Gastrocnemius medialis (tissue), 4 donors: ENCODE results near the gene ZNF417. TPM values are rescaled to one million over a fixed set of nuclear protein-coding genes. Genes with fewer than 3 reads are reported as not detected.

ENCODE experiments used
- ATAC-seq, 2 donors: fragments of 150-250 bp; one replicate each; pipeline ENCODE4 v1.9.1; 2016
- DNase-seq, 2 donors: peaks; one replicate each; pipeline ENCODE4 v3.0.0-alpha.2; 2019
- H3K27ac ChIP-seq, 4 donors: fragments of 200-600 bp; sonication (generic); 1 replicate in 1 of 4; 2 replicates in 3 of 4; pipeline ENCODE4 v1.5.1; 2016 to 2018; ENCODE audit warnings: mild to moderate bottlenecking in 2 of 4, moderate library complexity in 1 of 4
- H3K27me3 ChIP-seq, 3 donors: fragments of 200-600 bp; sonication (generic) in 2 of 3; 1 replicate in 1 of 3; 2 replicates in 2 of 3; pipeline versions ENCODE4 v1.5.1 to v1.6.0; 2016 to 2019; ENCODE audit warnings: mild to moderate bottlenecking in 1 of 3, moderate library complexity in 1 of 3
- H3K36me3 ChIP-seq, 2 donors: fragments of 200-600 bp; sonication (generic) in 1 of 2; one replicate each; pipeline ENCODE4 v1.5.1; 2017 to 2018
- H3K4me1 ChIP-seq, 2 donors: fragments of 200-600 bp; sonication (generic) in 1 of 2; one replicate each; pipeline ENCODE4 v1.5.1; 2016 to 2017; ENCODE audit warnings: mild to moderate bottlenecking in 2 of 2
- H3K4me3 ChIP-seq, 4 donors: fragments of 200-600 bp; sonication (generic) in 3 of 4; 1 replicate in 1 of 4; 2 replicates in 3 of 4; pipeline ENCODE4 v1.5.1; 2016 to 2019; ENCODE audit warnings: mild to moderate bottlenecking in 2 of 4
- H3K9me3 ChIP-seq, 3 donors: fragments of 200-600 bp; sonication (generic) in 2 of 3; 1 replicate in 1 of 3; 2 replicates in 2 of 3; pipeline ENCODE4 v1.5.1; 2016 to 2019
- CTCF ChIP-seq, 5 experiments: fragments of 450-650 bp in 3 of 5; fragments of 200-600 bp in 2 of 5; sonication (generic) in 2 of 5; IDR thresholded peaks in 4 of 5; conservative IDR thresholded peaks in 1 of 5; 1 replicate in 4 of 5; 2 replicates in 1 of 5; pipeline ENCODE4 v1.5.1; 2016 to 2019; ENCODE audit warnings: antibody characterized with exemption in 5 of 5, mild to moderate bottlenecking in 3 of 5, moderate library complexity in 3 of 5
- POLR2A ChIP-seq, 2 donors: fragments of 450-650 bp; IDR thresholded peaks; one replicate each; pipeline ENCODE4 v1.6.1; 2017; ENCODE audit warnings: antibody characterized with exemption in 2 of 2, mild to moderate bottlenecking in 2 of 2, moderate library complexity in 2 of 2
- in situ Hi-C, 4 donors: fragments of 200-750 bp; cut with MboI; loops; one replicate each; pipeline versions ENCODE4 v1.15.0 to v1.8.0; 2017; ENCODE audit warnings: low sequenced_read_pairs in 4 of 4
- intact Hi-C: fragments of 100-400 bp; cut with DNase I; formaldehyde crosslinking; loops from one replicate; pipeline ENCODE4 v1.15.1; 2023; ENCODE audit warnings: low total_unique reads
- total RNA-seq, 4 donors: library from RNA; depleted of rRNA; stranded (reverse); fragments of >200 nt; gene quantifications; one replicate each; pipeline versions ENCODE4 v1.1.0 to v1.2.3, GENCODE V29; 2016

The ZNF417 gene
- total RNA-seq, 4 donors from 2014 or later: 2.6 to 8.4 (median 4.6) TPM

GRCh38 chr19:57867868-57868492, 48.4 kb downstream of the ZNF417 start:
- intact Hi-C loops (no loop called here), in situ Hi-C loops (no loop called here)
- H3K4me1 ChIP-seq: no peaks in the 10 kb centered on the region
- no peaks in the 10 kb centered on the region for H3K27me3 ChIP-seq
- H3K4me3 ChIP-seq: no peak overlapping the region
- peaks cover 6 to 55% of the 10 kb centered on the region in 2 donors for H3K36me3 ChIP-seq
- ATAC-seq: no peak
- TF ChIP-seq POLR2A (IDR thresholded peaks at IDR 0.05) (no peak), CTCF (IDR thresholded peaks at IDR 0.05 in 4 of 5, conservative IDR thresholded peaks at IDR 0.05 in 1 of 5) (no peak)
- no peak for DNase-seq
- H3K27ac ChIP-seq: no peak overlapping the region
- H3K9me3 ChIP-seq: peaks cover 0 to 16% (median 0%) of the 10 kb centered on the region in 3 donors

Other genes starting within 250 kb of the ZNF417 start
- gene ZSCAN4, start 247.7 kb downstream of the ZNF417 start, total RNA-seq: not detected
- 1 to 10 TPM in 3 of 4 donors, under 1 TPM in 1; 0.95 to 5.8 (median 2.4) TPM for gene ZNF551, start 234.6 kb downstream of the ZNF417 start, total RNA-seq
- 1 to 10 TPM in 2 of 4 donors, under 1 TPM in 2; 0.49 to 2.8 (median 0.97) TPM for gene ZNF154, start 207.4 kb downstream of the ZNF417 start, total RNA-seq
- 10 to 100 TPM in 1 of 4 donors, 1 to 10 TPM in 3; 3.9 to 10.1 (median 5.8) TPM for gene ZNF671, start 189.0 kb downstream of the ZNF417 start, total RNA-seq
- gene ZNF776, start 169.8 kb downstream of the ZNF417 start, total RNA-seq: 1 to 10 TPM; 5.0 to 8.1 (median 8.0) TPM
- gene ZNF586, start 146.9 kb downstream of the ZNF417 start, total RNA-seq: 10 to 100 TPM in 1 of 4 donors, 1 to 10 TPM in 3; 7.6 to 13.3 (median 9.2) TPM
- 1 to 10 TPM; 1.2 to 2.3 (median 1.8) TPM for gene ZNF552, start 101.7 kb downstream of the ZNF417 start, total RNA-seq
- gene ZNF587B, start 86.3 kb downstream of the ZNF417 start, total RNA-seq: 1 to 10 TPM; 2.1 to 9.6 (median 6.3) TPM
- 1 to 10 TPM; 4.5 to 9.0 (median 5.5) TPM for gene ZNF587, start 66.7 kb downstream of the ZNF417 start, total RNA-seq
- gene ZNF814, start 27.6 kb downstream of the ZNF417 start, total RNA-seq: 10 to 100 TPM in 1 of 4 donors, 1 to 10 TPM in 3; 3.3 to 18.0 (median 4.5) TPM
- 1 to 10 TPM in 2 of 4 donors, under 1 TPM in 2; 0.52 to 2.4 (median 0.87) TPM for gene ZNF418, start 18.8 kb upstream of the ZNF417 start, total RNA-seq
- gene ZNF256, start 31.1 kb upstream of the ZNF417 start, total RNA-seq: 1 to 10 TPM in 2 of 4 donors, under 1 TPM in 2; 0.93 to 2.6 (median 1.4) TPM
- not detected for gene C19orf18, start 57.9 kb upstream of the ZNF417 start, total RNA-seq
- 10 to 100 TPM in 1 of 4 donors, 1 to 10 TPM in 3; 2.9 to 15.3 (median 6.6) TPM for gene ZNF606, start 86.2 kb upstream of the ZNF417 start, total RNA-seq
- gene ZSCAN1, start 117.4 kb upstream of the ZNF417 start, total RNA-seq: not detected
- under 1 TPM; 0.36 to 0.73 (median 0.53) TPM for gene ZNF135, start 142.7 kb upstream of the ZNF417 start, total RNA-seq
- 10 to 100 TPM; 11.2 to 20.6 (median 15.2) TPM for gene ZSCAN18, start 181.6 kb upstream of the ZNF417 start, total RNA-seq
- gene ZNF329, start 234.2 kb upstream of the ZNF417 start, total RNA-seq: 1 to 10 TPM; 1.3 to 2.0 (median 1.7) TPM